GM23338 (cell line): ENCODE data around the gene OTUD7B. TPM values are rescaled to one million over a fixed set of nuclear protein-coding genes. Genes with fewer than 3 reads are reported as not detected.
A peak's percentile ranks its signal among the peaks of the same experiment; 100 is the strongest.

ENCODE experiments used
- ATAC-seq: fragments of 200-7000 bp; cut with Tn5 transposase; 3 replicates; pipeline ENCODE4 v1.9.1; 2020
- DNase-seq: peaks from one replicate; pipeline ENCODE4 v3.0.0-alpha.2; 2015; ENCODE audit warnings: low spot score
- H2AFZ ChIP-seq: fragments of 200-600 bp; sonication (generic); 2 replicates; pipeline ENCODE4 v1.8.0; 2016; ENCODE audit warnings: antibody characterized with exemption, mild to moderate bottlenecking, moderate library complexity
- H3F3A ChIP-seq: fragments of 200-600 bp; sonication (generic); replicated peaks from 2 replicates; pipeline ENCODE4 v1.8.0; 2017; ENCODE audit warnings: antibody characterized with exemption, mixed run types, low read depth
- H3K27ac ChIP-seq: fragments of 200-600 bp; sonication (generic); 2 replicates; pipeline ENCODE4 v1.6.1; 2016; ENCODE audit warnings: low read depth
- H3K27me3 ChIP-seq: fragments of 200-600 bp; sonication (generic); 2 replicates; pipeline ENCODE4 v1.8.0; 2016; ENCODE audit warnings: mild to moderate bottlenecking, mixed run types, moderate library complexity; ENCODE audit not compliant: insufficient read depth
- H3K36me3 ChIP-seq: fragments of 200-600 bp; sonication (generic); 2 replicates; pipeline ENCODE4 v1.8.0; 2016; ENCODE audit warnings: mild to moderate bottlenecking; ENCODE audit not compliant: insufficient read depth
- H3K4me1 ChIP-seq: fragments of 200-600 bp; sonication (generic); 2 replicates; pipeline ENCODE4 v1.8.0; 2016; ENCODE audit warnings: mild to moderate bottlenecking, moderate library complexity; ENCODE audit not compliant: insufficient read depth
- H3K4me2 ChIP-seq: fragments of 200-600 bp; sonication (generic); 2 replicates; pipeline ENCODE4 v1.7.1; 2017; ENCODE audit warnings: mixed run types
- H3K4me3 ChIP-seq: fragments of 200-600 bp; sonication (generic); 2 replicates; pipeline ENCODE4 v1.6.1; 2016; ENCODE audit warnings: mixed run types
- H3K79me2 ChIP-seq: fragments of 200-600 bp; sonication (generic); replicated peaks from 2 replicates; pipeline ENCODE4 v1.8.0; 2017; ENCODE audit warnings: mild to moderate bottlenecking; ENCODE audit not compliant: insufficient read depth
- H3K9me2 ChIP-seq: fragments of 200-600 bp; sonication (generic); 2 replicates; pipeline ENCODE4 v1.8.0; 2017; ENCODE audit not compliant: insufficient read depth
- H4K20me1 ChIP-seq: fragments of 200-600 bp; sonication (generic); replicated peaks from 2 replicates; pipeline ENCODE4 v1.8.0; 2017; ENCODE audit warnings: mild to moderate bottlenecking; ENCODE audit not compliant: insufficient read depth
- H3K27ac Mint-ChIP-seq: 2 replicates; pipeline ENCODE4 v1.8.0; 2020; ENCODE audit warnings: inconsistent platforms, mild to moderate bottlenecking, moderate library complexity, mixed read lengths
- H3K27me3 Mint-ChIP-seq: 3 replicates; pipeline ENCODE4 v1.8.0; 2022; ENCODE audit warnings: low read depth, mild to moderate bottlenecking, moderate library complexity, mixed read lengths, inconsistent platforms; ENCODE audit not compliant: insufficient read depth, poor library complexity
- H3K36me3 Mint-ChIP-seq: 3 replicates; pipeline ENCODE4 v1.8.0; 2021; ENCODE audit warnings: low read depth, mild to moderate bottlenecking, inconsistent platforms, moderate library complexity, mixed read lengths
- H3K4me1 Mint-ChIP-seq: 3 replicates; pipeline ENCODE4 v1.8.0; 2020; ENCODE audit warnings: mild to moderate bottlenecking, inconsistent platforms, mixed read lengths
- H3K4me3 Mint-ChIP-seq: 3 replicates; pipeline ENCODE4 v1.8.0; 2021; ENCODE audit warnings: moderate library complexity, mild to moderate bottlenecking, inconsistent platforms, mixed read lengths
- H3K9me3 Mint-ChIP-seq: 3 replicates; pipeline ENCODE4 v1.8.0; 2020; ENCODE audit warnings: moderate library complexity, mild to moderate bottlenecking, inconsistent platforms, mixed read lengths
- CREB1 ChIP-seq: fragments of 250-450 bp; sonication (Bioruptor Pico); IDR thresholded peaks from 2 replicates; pipeline ENCODE4 v1.5.0; 2020; ENCODE audit warnings: low read depth, mild to moderate bottlenecking, moderate library complexity
- EZH2 ChIP-seq: fragments of 200-600 bp; sonication (generic); IDR thresholded peaks from one replicate; pipeline ENCODE4 v1.8.0; 2017; ENCODE audit warnings: antibody characterized with exemption, mild to moderate bottlenecking, low read depth; ENCODE audit not compliant: unreplicated experiment
- EZH2phosphoT487 ChIP-seq: fragments of 200-600 bp; sonication (generic); IDR thresholded peaks from one replicate; pipeline ENCODE4 v1.8.1; 2018; ENCODE audit warnings: antibody characterized with exemption; ENCODE audit not compliant: unreplicated experiment
- JUNB ChIP-seq: IDR thresholded peaks from one replicate; pipeline ENCODE4 v1.6.1; 2016; ENCODE audit warnings: antibody characterized with exemption; ENCODE audit not compliant: unreplicated experiment
- NANOG ChIP-seq: IDR thresholded peaks from 2 replicates; pipeline ENCODE4 v1.6.1; 2016; ENCODE audit warnings: antibody characterized with exemption, borderline replicate concordance
- POLR2AphosphoS5 ChIP-seq: IDR thresholded peaks from 2 replicates; pipeline ENCODE4 v1.6.1; 2016; ENCODE audit warnings: antibody characterized with exemption, low read depth
- STAT1 ChIP-seq: IDR thresholded peaks from one replicate; pipeline ENCODE4 v1.6.1; 2016; ENCODE audit warnings: antibody characterized with exemption; ENCODE audit not compliant: unreplicated experiment
- ZNF114 ChIP-seq: fragments of 250-450 bp; sonication (Bioruptor Pico); IDR thresholded peaks from 2 replicates; pipeline ENCODE4 v1.5.0; 2020; ENCODE audit warnings: mild to moderate bottlenecking, moderate library complexity
- ZNF331 ChIP-seq: fragments of 250-450 bp; sonication (Bioruptor Pico); IDR thresholded peaks from 2 replicates; pipeline ENCODE4 v1.5.0; 2020; ENCODE audit warnings: low read depth, mild to moderate bottlenecking, moderate library complexity
- polyA plus RNA-seq: library from polyadenylated mRNA; unstranded; fragments of >200 nt; fragmentation: Nextera tagmentation; extraction: Ambion mirVana; gene quantifications from 2 replicates; pipeline ENCODE4 v1.2.1, GENCODE V29; 2016
- total RNA-seq: library from RNA; depleted of rRNA; stranded (reverse); fragments of >200 nt; shearing (Covaris generic); gene quantifications from 2 replicates; pipeline ENCODE4 v1.2.3, GENCODE V29; 2014
- TF ChIP-seq, protein P1 (sequence below), 2 experiments: fragments of 200-600 bp in 1 of 2; sonication (generic) in 1 of 2; conservative IDR thresholded peaks; 2 replicates each; pipeline versions ENCODE4 v1.5.1 to v1.6.1; 2016 to 2017; ENCODE audit warnings: antibody characterized with exemption in 2 of 2, low read depth in 2 of 2, mild to moderate bottlenecking in 2 of 2, moderate library complexity in 1 of 2
- TF ChIP-seq, protein P2 (sequence below): fragments of 250-450 bp; sonication (Bioruptor Pico); IDR thresholded peaks from 2 replicates; pipeline ENCODE4 v1.5.0; 2020; ENCODE audit warnings: mild to moderate bottlenecking, moderate library complexity
- TF ChIP-seq, protein P3 (sequence below): IDR thresholded peaks from one replicate; pipeline ENCODE4 v1.6.1; 2018; ENCODE audit warnings: antibody characterized with exemption; ENCODE audit not compliant: unreplicated experiment
- TF ChIP-seq, protein P4 (sequence below): IDR thresholded peaks from 2 replicates; pipeline ENCODE4 v1.6.1; 2016; ENCODE audit warnings: antibody characterized with exemption

Gene OTUD7B
- total and polyA plus RNA-seq, 2 experiments from 2014 or later, result 3.7 to 9.9 TPM

DNA sequence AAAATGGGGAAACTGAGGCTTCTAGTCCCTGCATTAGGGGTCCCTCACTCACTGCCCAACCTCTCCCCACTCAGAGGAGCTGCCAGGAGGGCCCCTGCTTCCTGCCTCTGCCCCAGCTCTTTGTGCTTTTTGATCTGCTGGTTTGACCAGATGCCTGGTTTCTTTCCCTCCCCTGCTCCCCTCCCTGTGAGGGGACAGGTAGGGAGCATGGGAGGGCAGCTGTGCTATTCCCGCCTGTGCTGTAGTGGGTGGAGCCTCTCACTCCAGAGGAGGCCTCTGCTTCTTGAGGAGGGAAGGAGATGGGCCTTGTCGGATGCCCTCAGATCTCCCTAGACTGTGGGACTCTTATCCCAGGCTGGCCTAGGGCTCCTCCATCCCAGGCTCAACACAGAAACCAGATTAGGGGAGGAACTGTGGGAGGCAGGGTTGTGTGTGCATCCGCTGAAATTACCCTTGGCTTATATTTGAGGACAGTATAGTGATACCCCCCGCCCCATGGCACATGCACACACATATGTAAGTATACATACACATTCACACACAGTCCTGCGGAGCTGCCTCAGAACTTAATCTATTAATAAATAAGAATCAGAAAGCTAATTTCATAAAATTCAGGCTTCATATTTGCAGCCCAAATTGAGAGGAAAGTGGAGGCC lies 106.6 kb downstream of the OTUD7B start:
- Histone ChIP-seq H3K4me2 (no peak overlapping the region), H3K9me2 (no peaks in the 10 kb centered on the region), H3K27me3 (no peaks in the 10 kb centered on the region), H3K79me2 (no peaks in the 10 kb centered on the region), H3K4me3 (no peak overlapping the region), H2AFZ (no peak overlapping the region), H3K4me1 (peaks cover 4% of the 10 kb centered on the region; the same call in 1 of the 2 replicates), H3F3A (peaks cover 4% of the 10 kb centered on the region; the same call in 1 of the 2 replicates), H4K20me1 (no peaks in the 10 kb centered on the region), H3K27ac (peak overlapping the region; percentile 39; the same call in 1 of the 2 replicates), H3K36me3 (0 out of 2 replicates have a peak, but pooled peaks cover 7% of the 10 kb centered on the region)
- DNase-seq, result peak; percentile 50
- H3K4me3 Mint-ChIP-seq, result no peak overlapping the region
- ATAC-seq, result peak; percentile 49
- peaks cover 36% of the 10 kb centered on the region for H3K36me3 Mint-ChIP-seq
- no peaks in the 10 kb centered on the region for H3K9me3 Mint-ChIP-seq
- 0 out of 2 replicates have a peak overlapping the region, but pooled peaks have one; percentile 69 for H3K27ac Mint-ChIP-seq
- TF ChIP-seq JUNB, result no peak
- TF ChIP-seq EZH2phosphoT487, result no peak
- TF ChIP-seq, protein P1, sequence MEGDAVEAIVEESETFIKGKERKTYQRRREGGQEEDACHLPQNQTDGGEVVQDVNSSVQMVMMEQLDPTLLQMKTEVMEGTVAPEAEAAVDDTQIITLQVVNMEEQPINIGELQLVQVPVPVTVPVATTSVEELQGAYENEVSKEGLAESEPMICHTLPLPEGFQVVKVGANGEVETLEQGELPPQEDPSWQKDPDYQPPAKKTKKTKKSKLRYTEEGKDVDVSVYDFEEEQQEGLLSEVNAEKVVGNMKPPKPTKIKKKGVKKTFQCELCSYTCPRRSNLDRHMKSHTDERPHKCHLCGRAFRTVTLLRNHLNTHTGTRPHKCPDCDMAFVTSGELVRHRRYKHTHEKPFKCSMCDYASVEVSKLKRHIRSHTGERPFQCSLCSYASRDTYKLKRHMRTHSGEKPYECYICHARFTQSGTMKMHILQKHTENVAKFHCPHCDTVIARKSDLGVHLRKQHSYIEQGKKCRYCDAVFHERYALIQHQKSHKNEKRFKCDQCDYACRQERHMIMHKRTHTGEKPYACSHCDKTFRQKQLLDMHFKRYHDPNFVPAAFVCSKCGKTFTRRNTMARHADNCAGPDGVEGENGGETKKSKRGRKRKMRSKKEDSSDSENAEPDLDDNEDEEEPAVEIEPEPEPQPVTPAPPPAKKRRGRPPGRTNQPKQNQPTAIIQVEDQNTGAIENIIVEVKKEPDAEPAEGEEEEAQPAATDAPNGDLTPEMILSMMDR (conservative IDR thresholded peaks at IDR 0.05; ENCODE audit: low read depth in 2 of 2), result no peak
- TF ChIP-seq, protein P2, sequence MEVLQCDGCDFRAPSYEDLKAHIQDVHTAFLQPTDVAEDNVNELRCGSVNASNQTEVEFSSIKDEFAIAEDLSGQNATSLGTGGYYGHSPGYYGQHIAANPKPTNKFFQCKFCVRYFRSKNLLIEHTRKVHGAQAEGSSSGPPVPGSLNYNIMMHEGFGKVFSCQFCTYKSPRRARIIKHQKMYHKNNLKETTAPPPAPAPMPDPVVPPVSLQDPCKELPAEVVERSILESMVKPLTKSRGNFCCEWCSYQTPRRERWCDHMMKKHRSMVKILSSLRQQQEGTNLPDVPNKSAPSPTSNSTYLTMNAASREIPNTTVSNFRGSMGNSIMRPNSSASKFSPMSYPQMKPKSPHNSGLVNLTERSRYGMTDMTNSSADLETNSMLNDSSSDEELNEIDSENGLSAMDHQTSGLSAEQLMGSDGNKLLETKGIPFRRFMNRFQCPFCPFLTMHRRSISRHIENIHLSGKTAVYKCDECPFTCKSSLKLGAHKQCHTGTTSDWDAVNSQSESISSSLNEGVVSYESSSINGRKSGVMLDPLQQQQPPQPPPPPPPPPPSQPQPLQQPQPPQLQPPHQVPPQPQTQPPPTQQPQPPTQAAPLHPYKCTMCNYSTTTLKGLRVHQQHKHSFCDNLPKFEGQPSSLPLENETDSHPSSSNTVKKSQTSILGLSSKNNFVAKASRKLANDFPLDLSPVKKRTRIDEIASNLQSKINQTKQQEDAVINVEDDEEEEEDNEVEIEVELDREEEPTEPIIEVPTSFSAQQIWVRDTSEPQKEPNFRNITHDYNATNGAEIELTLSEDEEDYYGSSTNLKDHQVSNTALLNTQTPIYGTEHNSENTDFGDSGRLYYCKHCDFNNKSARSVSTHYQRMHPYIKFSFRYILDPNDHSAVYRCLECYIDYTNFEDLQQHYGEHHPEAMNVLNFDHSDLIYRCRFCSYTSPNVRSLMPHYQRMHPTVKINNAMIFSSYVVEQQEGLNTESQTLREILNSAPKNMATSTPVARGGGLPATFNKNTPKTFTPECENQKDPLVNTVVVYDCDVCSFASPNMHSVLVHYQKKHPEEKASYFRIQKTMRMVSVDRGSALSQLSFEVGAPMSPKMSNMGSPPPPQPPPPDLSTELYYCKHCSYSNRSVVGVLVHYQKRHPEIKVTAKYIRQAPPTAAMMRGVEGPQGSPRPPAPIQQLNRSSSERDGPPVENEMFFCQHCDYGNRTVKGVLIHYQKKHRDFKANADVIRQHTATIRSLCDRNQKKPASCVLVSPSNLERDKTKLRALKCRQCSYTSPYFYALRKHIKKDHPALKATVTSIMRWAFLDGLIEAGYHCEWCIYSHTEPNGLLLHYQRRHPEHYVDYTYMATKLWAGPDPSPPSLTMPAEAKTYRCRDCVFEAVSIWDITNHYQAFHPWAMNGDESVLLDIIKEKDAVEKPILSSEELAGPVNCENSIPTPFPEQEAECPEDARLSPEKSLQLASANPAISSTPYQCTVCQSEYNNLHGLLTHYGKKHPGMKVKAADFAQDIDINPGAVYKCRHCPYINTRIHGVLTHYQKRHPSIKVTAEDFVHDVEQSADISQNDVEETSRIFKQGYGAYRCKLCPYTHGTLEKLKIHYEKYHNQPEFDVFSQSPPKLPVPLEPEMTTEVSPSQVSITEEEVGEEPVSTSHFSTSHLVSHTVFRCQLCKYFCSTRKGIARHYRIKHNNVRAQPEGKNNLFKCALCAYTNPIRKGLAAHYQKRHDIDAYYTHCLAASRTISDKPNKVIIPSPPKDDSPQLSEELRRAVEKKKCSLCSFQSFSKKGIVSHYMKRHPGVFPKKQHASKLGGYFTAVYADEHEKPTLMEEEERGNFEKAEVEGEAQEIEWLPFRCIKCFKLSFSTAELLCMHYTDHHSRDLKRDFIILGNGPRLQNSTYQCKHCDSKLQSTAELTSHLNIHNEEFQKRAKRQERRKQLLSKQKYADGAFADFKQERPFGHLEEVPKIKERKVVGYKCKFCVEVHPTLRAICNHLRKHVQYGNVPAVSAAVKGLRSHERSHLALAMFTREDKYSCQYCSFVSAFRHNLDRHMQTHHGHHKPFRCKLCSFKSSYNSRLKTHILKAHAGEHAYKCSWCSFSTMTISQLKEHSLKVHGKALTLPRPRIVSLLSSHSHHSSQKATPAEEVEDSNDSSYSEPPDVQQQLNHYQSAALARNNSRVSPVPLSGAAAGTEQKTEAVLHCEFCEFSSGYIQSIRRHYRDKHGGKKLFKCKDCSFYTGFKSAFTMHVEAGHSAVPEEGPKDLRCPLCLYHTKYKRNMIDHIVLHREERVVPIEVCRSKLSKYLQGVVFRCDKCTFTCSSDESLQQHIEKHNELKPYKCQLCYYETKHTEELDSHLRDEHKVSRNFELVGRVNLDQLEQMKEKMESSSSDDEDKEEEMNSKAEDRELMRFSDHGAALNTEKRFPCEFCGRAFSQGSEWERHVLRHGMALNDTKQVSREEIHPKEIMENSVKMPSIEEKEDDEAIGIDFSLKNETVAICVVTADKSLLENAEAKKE (CRISPR knock-in tag), result no peak
- no peak for TF ChIP-seq POLR2AphosphoS5
- TF ChIP-seq STAT1, result no peak
- no peak for TF ChIP-seq NANOG
- no peak for TF ChIP-seq ZNF331
- TF ChIP-seq ZNF114 (CRISPR knock-in tag), result no peak
- TF ChIP-seq CREB1 (CRISPR knock-in tag), result no peak
- TF ChIP-seq, protein P3, sequence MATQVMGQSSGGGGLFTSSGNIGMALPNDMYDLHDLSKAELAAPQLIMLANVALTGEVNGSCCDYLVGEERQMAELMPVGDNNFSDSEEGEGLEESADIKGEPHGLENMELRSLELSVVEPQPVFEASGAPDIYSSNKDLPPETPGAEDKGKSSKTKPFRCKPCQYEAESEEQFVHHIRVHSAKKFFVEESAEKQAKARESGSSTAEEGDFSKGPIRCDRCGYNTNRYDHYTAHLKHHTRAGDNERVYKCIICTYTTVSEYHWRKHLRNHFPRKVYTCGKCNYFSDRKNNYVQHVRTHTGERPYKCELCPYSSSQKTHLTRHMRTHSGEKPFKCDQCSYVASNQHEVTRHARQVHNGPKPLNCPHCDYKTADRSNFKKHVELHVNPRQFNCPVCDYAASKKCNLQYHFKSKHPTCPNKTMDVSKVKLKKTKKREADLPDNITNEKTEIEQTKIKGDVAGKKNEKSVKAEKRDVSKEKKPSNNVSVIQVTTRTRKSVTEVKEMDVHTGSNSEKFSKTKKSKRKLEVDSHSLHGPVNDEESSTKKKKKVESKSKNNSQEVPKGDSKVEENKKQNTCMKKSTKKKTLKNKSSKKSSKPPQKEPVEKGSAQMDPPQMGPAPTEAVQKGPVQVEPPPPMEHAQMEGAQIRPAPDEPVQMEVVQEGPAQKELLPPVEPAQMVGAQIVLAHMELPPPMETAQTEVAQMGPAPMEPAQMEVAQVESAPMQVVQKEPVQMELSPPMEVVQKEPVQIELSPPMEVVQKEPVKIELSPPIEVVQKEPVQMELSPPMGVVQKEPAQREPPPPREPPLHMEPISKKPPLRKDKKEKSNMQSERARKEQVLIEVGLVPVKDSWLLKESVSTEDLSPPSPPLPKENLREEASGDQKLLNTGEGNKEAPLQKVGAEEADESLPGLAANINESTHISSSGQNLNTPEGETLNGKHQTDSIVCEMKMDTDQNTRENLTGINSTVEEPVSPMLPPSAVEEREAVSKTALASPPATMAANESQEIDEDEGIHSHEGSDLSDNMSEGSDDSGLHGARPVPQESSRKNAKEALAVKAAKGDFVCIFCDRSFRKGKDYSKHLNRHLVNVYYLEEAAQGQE, result no peak
- no peak for TF ChIP-seq EZH2
- TF ChIP-seq, protein P4, sequence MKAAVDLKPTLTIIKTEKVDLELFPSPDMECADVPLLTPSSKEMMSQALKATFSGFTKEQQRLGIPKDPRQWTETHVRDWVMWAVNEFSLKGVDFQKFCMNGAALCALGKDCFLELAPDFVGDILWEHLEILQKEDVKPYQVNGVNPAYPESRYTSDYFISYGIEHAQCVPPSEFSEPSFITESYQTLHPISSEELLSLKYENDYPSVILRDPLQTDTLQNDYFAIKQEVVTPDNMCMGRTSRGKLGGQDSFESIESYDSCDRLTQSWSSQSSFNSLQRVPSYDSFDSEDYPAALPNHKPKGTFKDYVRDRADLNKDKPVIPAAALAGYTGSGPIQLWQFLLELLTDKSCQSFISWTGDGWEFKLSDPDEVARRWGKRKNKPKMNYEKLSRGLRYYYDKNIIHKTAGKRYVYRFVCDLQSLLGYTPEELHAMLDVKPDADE, result no peak
- H3K27me3 Mint-ChIP-seq, result peaks cover 17% of the 10 kb centered on the region
- peaks cover 20% of the 10 kb centered on the region for H3K4me1 Mint-ChIP-seq
